ENCODE data around the gene MARCHF6. TPM values are rescaled to one million over a fixed set of nuclear protein-coding genes. Genes with fewer than 3 reads are reported as not detected.

Gene MARCHF6
- total and polyA plus RNA-seq, 2 experiments from 2014 or later: 70.8 to 77.5 TPM

DNA sequence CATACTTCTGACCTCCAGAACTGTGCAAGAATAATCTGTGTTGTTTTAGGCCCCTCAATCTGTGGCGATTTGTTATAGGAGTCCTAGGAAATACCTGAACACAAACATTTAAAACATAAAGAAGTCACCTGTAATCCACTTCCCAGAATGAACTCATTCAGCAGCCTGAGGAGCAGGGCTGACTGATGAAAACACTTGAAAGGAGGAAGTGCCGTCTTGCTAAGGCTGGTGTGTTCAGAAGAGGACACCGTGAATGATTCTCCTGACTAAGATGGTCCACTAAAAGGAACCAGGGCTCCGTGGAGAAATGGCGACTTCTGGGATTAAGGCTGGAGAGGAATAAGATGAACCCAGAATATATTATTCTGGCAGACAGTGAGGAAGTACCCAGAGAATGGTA, 18.7 kb upstream of the MARCHF6 start (continued):
- TF ChIP-seq, protein P1, sequence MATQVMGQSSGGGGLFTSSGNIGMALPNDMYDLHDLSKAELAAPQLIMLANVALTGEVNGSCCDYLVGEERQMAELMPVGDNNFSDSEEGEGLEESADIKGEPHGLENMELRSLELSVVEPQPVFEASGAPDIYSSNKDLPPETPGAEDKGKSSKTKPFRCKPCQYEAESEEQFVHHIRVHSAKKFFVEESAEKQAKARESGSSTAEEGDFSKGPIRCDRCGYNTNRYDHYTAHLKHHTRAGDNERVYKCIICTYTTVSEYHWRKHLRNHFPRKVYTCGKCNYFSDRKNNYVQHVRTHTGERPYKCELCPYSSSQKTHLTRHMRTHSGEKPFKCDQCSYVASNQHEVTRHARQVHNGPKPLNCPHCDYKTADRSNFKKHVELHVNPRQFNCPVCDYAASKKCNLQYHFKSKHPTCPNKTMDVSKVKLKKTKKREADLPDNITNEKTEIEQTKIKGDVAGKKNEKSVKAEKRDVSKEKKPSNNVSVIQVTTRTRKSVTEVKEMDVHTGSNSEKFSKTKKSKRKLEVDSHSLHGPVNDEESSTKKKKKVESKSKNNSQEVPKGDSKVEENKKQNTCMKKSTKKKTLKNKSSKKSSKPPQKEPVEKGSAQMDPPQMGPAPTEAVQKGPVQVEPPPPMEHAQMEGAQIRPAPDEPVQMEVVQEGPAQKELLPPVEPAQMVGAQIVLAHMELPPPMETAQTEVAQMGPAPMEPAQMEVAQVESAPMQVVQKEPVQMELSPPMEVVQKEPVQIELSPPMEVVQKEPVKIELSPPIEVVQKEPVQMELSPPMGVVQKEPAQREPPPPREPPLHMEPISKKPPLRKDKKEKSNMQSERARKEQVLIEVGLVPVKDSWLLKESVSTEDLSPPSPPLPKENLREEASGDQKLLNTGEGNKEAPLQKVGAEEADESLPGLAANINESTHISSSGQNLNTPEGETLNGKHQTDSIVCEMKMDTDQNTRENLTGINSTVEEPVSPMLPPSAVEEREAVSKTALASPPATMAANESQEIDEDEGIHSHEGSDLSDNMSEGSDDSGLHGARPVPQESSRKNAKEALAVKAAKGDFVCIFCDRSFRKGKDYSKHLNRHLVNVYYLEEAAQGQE (IDR thresholded peaks at IDR 0.05; ENCODE audit: unreplicated experiment): no peak
- TF ChIP-seq CREB1 (CRISPR knock-in tag; IDR thresholded peaks at IDR 0.05; ENCODE audit: low read depth) (no peak), STAT1 (IDR thresholded peaks at IDR 0.05; ENCODE audit: unreplicated experiment) (no peak), NANOG (IDR thresholded peaks at IDR 0.05; ENCODE audit: borderline replicate concordance) (no peak), ZNF114 (CRISPR knock-in tag; IDR thresholded peaks at IDR 0.05) (no peak), JUNB (IDR thresholded peaks at IDR 0.05; ENCODE audit: unreplicated experiment) (no peak), EZH2phosphoT487 (IDR thresholded peaks at IDR 0.05; ENCODE audit: unreplicated experiment) (no peak)
- TF ChIP-seq, protein P2, sequence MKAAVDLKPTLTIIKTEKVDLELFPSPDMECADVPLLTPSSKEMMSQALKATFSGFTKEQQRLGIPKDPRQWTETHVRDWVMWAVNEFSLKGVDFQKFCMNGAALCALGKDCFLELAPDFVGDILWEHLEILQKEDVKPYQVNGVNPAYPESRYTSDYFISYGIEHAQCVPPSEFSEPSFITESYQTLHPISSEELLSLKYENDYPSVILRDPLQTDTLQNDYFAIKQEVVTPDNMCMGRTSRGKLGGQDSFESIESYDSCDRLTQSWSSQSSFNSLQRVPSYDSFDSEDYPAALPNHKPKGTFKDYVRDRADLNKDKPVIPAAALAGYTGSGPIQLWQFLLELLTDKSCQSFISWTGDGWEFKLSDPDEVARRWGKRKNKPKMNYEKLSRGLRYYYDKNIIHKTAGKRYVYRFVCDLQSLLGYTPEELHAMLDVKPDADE (IDR thresholded peaks at IDR 0.05): no peak
- TF ChIP-seq, protein P3, sequence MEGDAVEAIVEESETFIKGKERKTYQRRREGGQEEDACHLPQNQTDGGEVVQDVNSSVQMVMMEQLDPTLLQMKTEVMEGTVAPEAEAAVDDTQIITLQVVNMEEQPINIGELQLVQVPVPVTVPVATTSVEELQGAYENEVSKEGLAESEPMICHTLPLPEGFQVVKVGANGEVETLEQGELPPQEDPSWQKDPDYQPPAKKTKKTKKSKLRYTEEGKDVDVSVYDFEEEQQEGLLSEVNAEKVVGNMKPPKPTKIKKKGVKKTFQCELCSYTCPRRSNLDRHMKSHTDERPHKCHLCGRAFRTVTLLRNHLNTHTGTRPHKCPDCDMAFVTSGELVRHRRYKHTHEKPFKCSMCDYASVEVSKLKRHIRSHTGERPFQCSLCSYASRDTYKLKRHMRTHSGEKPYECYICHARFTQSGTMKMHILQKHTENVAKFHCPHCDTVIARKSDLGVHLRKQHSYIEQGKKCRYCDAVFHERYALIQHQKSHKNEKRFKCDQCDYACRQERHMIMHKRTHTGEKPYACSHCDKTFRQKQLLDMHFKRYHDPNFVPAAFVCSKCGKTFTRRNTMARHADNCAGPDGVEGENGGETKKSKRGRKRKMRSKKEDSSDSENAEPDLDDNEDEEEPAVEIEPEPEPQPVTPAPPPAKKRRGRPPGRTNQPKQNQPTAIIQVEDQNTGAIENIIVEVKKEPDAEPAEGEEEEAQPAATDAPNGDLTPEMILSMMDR (conservative IDR thresholded peaks at IDR 0.05; ENCODE audit: low read depth in 2 of 2): no peak

- Histone ChIP-seq H3K36me3 (ENCODE audit: insufficient read depth) (no peaks in the 10 kb centered on the region), H3K27ac (ENCODE audit: low read depth) (no peak overlapping the region), H3K4me2 (no peak overlapping the region), H3K4me1 (ENCODE audit: insufficient read depth) (peaks cover 11% of the 10 kb centered on the region), H3F3A (replicated peaks; ENCODE audit: low read depth) (0 out of 2 replicates have a peak, but pooled peaks cover 6% of the 10 kb centered on the region), H4K20me1 (replicated peaks; ENCODE audit: insufficient read depth) (no peaks in the 10 kb centered on the region; the same call in 1 of the 2 replicates), H3K27me3 (ENCODE audit: insufficient read depth) (peaks cover 48% of the 10 kb centered on the region), H3K4me3 (no peak overlapping the region), H3K9me2 (ENCODE audit: insufficient read depth) (no peaks in the 10 kb centered on the region), H3K79me2 (replicated peaks; ENCODE audit: insufficient read depth) (no peaks in the 10 kb centered on the region), H2AFZ (peak overlapping the region; percentile 38; the same call in 1 of the 2 replicates)
- TF ChIP-seq EZH2phosphoT487 (IDR thresholded peaks at IDR 0.05; ENCODE audit: unreplicated experiment) (no peak), ZNF114 (CRISPR knock-in tag; IDR thresholded peaks at IDR 0.05) (no peak), ZNF331 (CRISPR knock-in tag; IDR thresholded peaks at IDR 0.05; ENCODE audit: low read depth) (no peak), JUNB (IDR thresholded peaks at IDR 0.05; ENCODE audit: unreplicated experiment) (no peak), EZH2 (IDR thresholded peaks at IDR 0.05; ENCODE audit: low read depth, unreplicated experiment) (no peak), CREB1 (CRISPR knock-in tag; IDR thresholded peaks at IDR 0.05; ENCODE audit: low read depth) (no peak), NANOG (IDR thresholded peaks at IDR 0.05; ENCODE audit: borderline replicate concordance) (no peak)
- TF ChIP-seq, protein P2 (IDR thresholded peaks at IDR 0.05): no peak
- TF ChIP-seq, protein P1 (IDR thresholded peaks at IDR 0.05; ENCODE audit: unreplicated experiment): no peak
- H3K27me3 Mint-ChIP-seq (ENCODE audit: insufficient read depth, low read depth, poor library complexity): peaks cover 47% of the 10 kb centered on the region
- H3K27ac Mint-ChIP-seq: no peak overlapping the region
- no peak for ATAC-seq
- DNase-seq (ENCODE audit: low spot score): no peak
- H3K4me1 Mint-ChIP-seq: peaks cover 17% of the 10 kb centered on the region
- no peaks in the 10 kb centered on the region; the same call in 2 of the 3 replicates for H3K9me3 Mint-ChIP-seq
- H3K36me3 Mint-ChIP-seq (ENCODE audit: low read depth): no peaks in the 10 kb centered on the region; the same call in 1 of the 3 replicates
- H3K4me3 Mint-ChIP-seq: no peak overlapping the region
These were observed 17.6 kb upstream of the MARCHF6 start for GRCh38 chr5:10335711-10336470.

Measured in GM23338 (cell line).